H9 (cell line): ENCODE data around the gene SLC31A2. TPM values are rescaled to one million over a fixed set of nuclear protein-coding genes. Genes with fewer than 3 reads are reported as not detected.

Experiments used
- DNase-seq: peaks from one replicate; pipeline ENCODE4 v3.0.0-alpha.2; 2017
- H2AFZ ChIP-seq: one replicate; pipeline ENCODE4 v1.6.1; 2013; ENCODE audit warnings: mild to moderate bottlenecking, low read length, control low read depth, moderate library complexity
- H2AK5ac ChIP-seq: 2 replicates; pipeline ENCODE4 v1.6.1; 2013; ENCODE audit warnings: low read length, control low read depth, mixed read lengths; ENCODE audit not compliant: insufficient read length
- H2BK120ac ChIP-seq: one replicate; pipeline ENCODE4 v1.6.1; 2013; ENCODE audit warnings: low read depth, mild to moderate bottlenecking, low read length, control low read depth, inconsistent platforms; ENCODE audit not compliant: poor library complexity, severe bottlenecking
- H2BK12ac ChIP-seq: 2 replicates; pipeline ENCODE4 v1.6.1; 2013; ENCODE audit warnings: low read length, control low read depth, mixed read lengths, low read depth; ENCODE audit not compliant: insufficient read length
- H2BK15ac ChIP-seq: 2 replicates; pipeline ENCODE4 v1.6.1; 2013; ENCODE audit warnings: low read depth, low read length, control low read depth
- H2BK20ac ChIP-seq: one replicate; pipeline ENCODE4 v1.6.1; 2013; ENCODE audit warnings: low read depth, mild to moderate bottlenecking, low read length, control low read depth, inconsistent platforms; ENCODE audit not compliant: poor library complexity, severe bottlenecking
- H2BK5ac ChIP-seq: 2 replicates; pipeline ENCODE4 v1.6.1; 2013; ENCODE audit warnings: low read length, control low read depth, mixed read lengths; ENCODE audit not compliant: insufficient read length
- H3K14ac ChIP-seq: 2 replicates; pipeline ENCODE4 v1.6.1; 2013; ENCODE audit warnings: low read length, control low read depth; ENCODE audit not compliant: insufficient read depth
- H3K18ac ChIP-seq: 2 replicates; pipeline ENCODE4 v1.6.1; 2013; ENCODE audit warnings: low read depth, mild to moderate bottlenecking, mixed read lengths, low read length, control low read depth; ENCODE audit not compliant: insufficient read length
- H3K23ac ChIP-seq: 2 replicates; pipeline ENCODE4 v1.6.1; 2013; ENCODE audit warnings: low read length, control low read depth, mixed read lengths, low read depth; ENCODE audit not compliant: insufficient read length
- H3K23me2 ChIP-seq: 2 replicates; pipeline ENCODE4 v1.6.1; 2013; ENCODE audit warnings: low read depth, mild to moderate bottlenecking, mixed read lengths, low read length, control low read depth; ENCODE audit not compliant: insufficient read length, poor library complexity, severe bottlenecking
- H3K27ac ChIP-seq: 2 replicates; pipeline ENCODE4 v1.5.1; 2013; ENCODE audit warnings: low read length, control low read depth, mixed read lengths, low read depth; ENCODE audit not compliant: insufficient read length
- H3K27me3 ChIP-seq: 2 replicates; pipeline ENCODE4 v1.6.1; 2013; ENCODE audit warnings: low read length, control low read depth, inconsistent platforms; ENCODE audit not compliant: insufficient read depth
- H3K4ac ChIP-seq: 2 replicates; pipeline ENCODE4 v1.6.1; 2013; ENCODE audit warnings: low read depth, mild to moderate bottlenecking, control low read depth, inconsistent platforms, low read length, moderate library complexity
- H3K4me1 ChIP-seq: 2 replicates; pipeline ENCODE4 v1.6.1; 2013; ENCODE audit warnings: low read length, control low read depth, inconsistent platforms; ENCODE audit not compliant: insufficient read depth
- H3K4me2 ChIP-seq: 2 replicates; pipeline ENCODE4 v1.6.1; 2013; ENCODE audit warnings: low read length, control low read depth, mixed read lengths; ENCODE audit not compliant: insufficient read length, insufficient read depth
- H3K56ac ChIP-seq: 2 replicates; pipeline ENCODE4 v1.6.1; 2013; ENCODE audit warnings: low read depth, mild to moderate bottlenecking, mixed read lengths, low read length, control low read depth; ENCODE audit not compliant: insufficient read length
- H3K79me1 ChIP-seq: 2 replicates; pipeline ENCODE4 v1.6.1; 2013; ENCODE audit warnings: low read depth, mild to moderate bottlenecking, moderate library complexity, low read length, control low read depth, inconsistent platforms; ENCODE audit not compliant: insufficient read depth, poor library complexity, severe bottlenecking
- H3K79me2 ChIP-seq: 2 replicates; pipeline ENCODE4 v1.6.1; 2013; ENCODE audit warnings: low read length, control low read depth, inconsistent platforms; ENCODE audit not compliant: insufficient read depth
- H3K9ac ChIP-seq: 2 replicates; pipeline ENCODE4 v1.6.1; 2013; ENCODE audit warnings: low read length, control low read depth, mixed read lengths; ENCODE audit not compliant: insufficient read length; ENCODE audit errors: extremely low read depth
- H3K9me3 ChIP-seq: one replicate; pipeline ENCODE4 v1.6.1; 2013; ENCODE audit warnings: low read depth, low read length, inconsistent platforms; ENCODE audit not compliant: control insufficient read depth
- H3T11ph ChIP-seq: one replicate; pipeline ENCODE4 v1.6.1; 2013; ENCODE audit warnings: mild to moderate bottlenecking, low read length, control low read depth, inconsistent platforms
- H4K20me1 ChIP-seq: one replicate; pipeline ENCODE4 v1.6.1; 2013; ENCODE audit not compliant: control insufficient read depth, insufficient read length, insufficient read depth
- H4K5ac ChIP-seq: 2 replicates; pipeline ENCODE4 v1.6.1; 2013; ENCODE audit warnings: low read depth, mild to moderate bottlenecking, mixed read lengths, low read length, control low read depth; ENCODE audit not compliant: insufficient read length
- H4K8ac ChIP-seq: replicated peaks from 2 replicates; pipeline ENCODE4 v1.6.1; 2013; ENCODE audit warnings: low read length, control low read depth, mixed read lengths, low read depth; ENCODE audit not compliant: insufficient read length
- H4K91ac ChIP-seq: 2 replicates; pipeline ENCODE4 v1.6.1; 2013; ENCODE audit warnings: low read depth, mild to moderate bottlenecking, moderate library complexity, mixed read lengths, low read length, control low read depth; ENCODE audit not compliant: insufficient read length
- H3K27ac Mint-ChIP-seq, 3 experiments: 2 replicates in 2 of 3; 3 replicates in 1 of 3; pipeline ENCODE4 v1.8.0; 2020 to 2021; ENCODE audit warnings: mixed read lengths in 3 of 3, mild to moderate bottlenecking in 1 of 3, moderate library complexity in 1 of 3
- H3K27me3 Mint-ChIP-seq: 2 replicates; pipeline ENCODE4 v1.8.0; 2021; ENCODE audit warnings: low read depth, mild to moderate bottlenecking, moderate library complexity, mixed read lengths
- H3K36me3 Mint-ChIP-seq, 3 experiments: 2 replicates in 2 of 3; 3 replicates in 1 of 3; pipeline ENCODE4 v1.8.0; 2020 to 2021; ENCODE audit warnings: low read depth in 3 of 3, mixed read lengths in 3 of 3; ENCODE audit not compliant: insufficient read depth in 1 of 3
- H3K4me1 Mint-ChIP-seq, 2 experiments: 2 replicates each; pipeline ENCODE4 v1.8.0; 2020; ENCODE audit warnings: mixed read lengths in 2 of 2
- H3K4me3 Mint-ChIP-seq, 2 experiments: 2 replicates in 1 of 2; 3 replicates in 1 of 2; pipeline ENCODE4 v1.8.0; 2020 to 2021; ENCODE audit warnings: mild to moderate bottlenecking in 2 of 2, mixed read lengths in 2 of 2, moderate library complexity in 1 of 2
- H3K9me3 Mint-ChIP-seq, 2 experiments: 2 replicates in 1 of 2; 3 replicates in 1 of 2; pipeline ENCODE4 v1.8.0; 2020; ENCODE audit warnings: mild to moderate bottlenecking in 2 of 2, mixed read lengths in 2 of 2, moderate library complexity in 1 of 2
- WGBS: extraction: QIAGEN DNeasy Blood & Tissue Kit; methylation state at CpG from one replicate; pipeline ENCODE4 v1.1.7; 2013; ENCODE audit warnings: missing lambda C conversion rate, low lambda C conversion rate, mixed read lengths; ENCODE audit not compliant: insufficient read length; ENCODE audit errors: extremely low coverage; 5-methylcytosine and 5-hydroxymethylcytosine counted together
- total RNA-seq: library from RNA; stranded (reverse); gene quantifications from 2 replicates; pipeline ENCODE4 v1.2.1, GENCODE V29; 2021
- TF ChIP-seq, protein P1 (sequence below): fragments of 200-600 bp; sonication (generic); conservative IDR thresholded peaks from 3 replicates; pipeline ENCODE4 v1.8.0; 2021; ENCODE audit warnings: antibody characterized with exemption, mild to moderate bottlenecking

Gene SLC31A2
- total RNA-seq, 1 experiment from 2014 or later: 1.0 TPM

DNA sequence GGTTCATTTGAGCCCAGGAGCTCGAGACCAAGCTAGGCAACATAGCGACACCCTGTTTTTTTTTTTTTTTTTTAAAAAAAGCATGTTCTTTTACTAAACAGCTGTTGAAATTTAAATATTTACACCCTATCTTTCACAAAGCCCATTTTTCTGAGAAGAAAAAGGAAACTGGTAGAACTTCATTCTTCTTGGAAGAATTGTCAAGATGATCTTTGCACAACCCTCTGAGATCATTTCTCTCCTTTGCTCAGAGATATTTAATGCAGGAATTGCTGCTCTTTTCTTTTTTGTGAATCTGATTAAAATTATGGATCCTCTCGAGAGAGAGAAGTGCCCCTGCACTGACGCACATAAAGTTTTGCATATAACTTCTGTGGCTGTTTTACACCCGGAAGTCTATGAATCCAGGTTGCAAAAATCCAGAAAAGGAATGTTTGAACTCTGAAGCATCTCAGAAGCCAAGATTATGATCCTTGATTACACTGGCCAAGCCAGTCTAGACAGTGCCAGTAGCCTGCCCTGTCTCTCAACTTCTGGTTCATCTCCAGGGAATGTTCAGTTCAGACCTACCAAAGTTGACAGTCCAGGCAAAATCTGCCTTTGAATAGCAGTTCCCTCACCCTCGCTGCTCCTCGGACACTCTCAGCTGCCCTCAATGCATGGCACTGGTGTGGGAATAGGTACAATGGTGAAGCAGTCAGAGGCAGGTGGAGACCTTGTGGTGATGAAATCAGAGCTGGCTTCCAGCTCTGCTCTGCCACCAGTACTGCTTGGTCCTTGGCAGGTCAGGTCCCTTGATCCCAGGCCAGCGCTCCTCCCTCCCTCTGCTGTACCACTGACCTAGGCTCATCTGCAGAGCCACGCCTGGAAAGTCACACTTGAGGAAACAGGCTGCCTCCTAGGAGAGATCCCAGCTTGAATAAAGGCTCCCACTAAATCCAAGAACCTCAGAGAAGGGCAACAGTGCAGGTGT lies 13.3 kb upstream of the SLC31A2 start:
- Histone ChIP-seq H3K27ac (no peak overlapping the region), H2BK12ac (no peak overlapping the region), H3K9ac (no peak overlapping the region), H3K23me2 (no peaks in the 10 kb centered on the region), H4K20me1 (no peaks in the 10 kb centered on the region), H2AK5ac (no peak overlapping the region), H4K91ac (no peak overlapping the region), H2AFZ (no peak overlapping the region), H3K4ac (no peak overlapping the region), H2BK15ac (no peak overlapping the region), H3K79me1 (no peaks in the 10 kb centered on the region), H3T11ph (no peak overlapping the region), H4K5ac (peak overlapping the region; percentile 20), H3K4me2 (no peak overlapping the region), H2BK20ac (no peak overlapping the region), H3K79me2 (no peaks in the 10 kb centered on the region), H3K9me3 (no peaks in the 10 kb centered on the region), H3K18ac (peak overlapping the region; percentile 24), H4K8ac (no peak overlapping the region), H3K27me3 (no peaks in the 10 kb centered on the region), H2BK120ac (no peak overlapping the region), H2BK5ac (no peak overlapping the region), H3K14ac (no peak overlapping the region; the same call in 1 of the 2 replicates), H3K56ac (no peak overlapping the region), H3K4me1 (no peaks in the 10 kb centered on the region), H3K23ac (no peak overlapping the region)
- Mint-ChIP-seq H3K9me3 (peaks cover 7 to 8% of the 10 kb centered on the region in 2 experiments; a peak in 3 of 5 replicates), H3K27ac (no peak overlapping the region), H3K36me3 (no peaks in the 10 kb centered on the region), H3K4me1 (peaks cover 4 to 10% of the 10 kb centered on the region in 2 experiments; a peak in 3 of 4 replicates), H3K27me3 (peaks cover 4% of the 10 kb centered on the region), H3K4me3 (no peak overlapping the region)
- WGBS: no CpG with 5 or more reads among the region's 9 CpGs
- DNase-seq: no peak
- TF ChIP-seq, protein P1, sequence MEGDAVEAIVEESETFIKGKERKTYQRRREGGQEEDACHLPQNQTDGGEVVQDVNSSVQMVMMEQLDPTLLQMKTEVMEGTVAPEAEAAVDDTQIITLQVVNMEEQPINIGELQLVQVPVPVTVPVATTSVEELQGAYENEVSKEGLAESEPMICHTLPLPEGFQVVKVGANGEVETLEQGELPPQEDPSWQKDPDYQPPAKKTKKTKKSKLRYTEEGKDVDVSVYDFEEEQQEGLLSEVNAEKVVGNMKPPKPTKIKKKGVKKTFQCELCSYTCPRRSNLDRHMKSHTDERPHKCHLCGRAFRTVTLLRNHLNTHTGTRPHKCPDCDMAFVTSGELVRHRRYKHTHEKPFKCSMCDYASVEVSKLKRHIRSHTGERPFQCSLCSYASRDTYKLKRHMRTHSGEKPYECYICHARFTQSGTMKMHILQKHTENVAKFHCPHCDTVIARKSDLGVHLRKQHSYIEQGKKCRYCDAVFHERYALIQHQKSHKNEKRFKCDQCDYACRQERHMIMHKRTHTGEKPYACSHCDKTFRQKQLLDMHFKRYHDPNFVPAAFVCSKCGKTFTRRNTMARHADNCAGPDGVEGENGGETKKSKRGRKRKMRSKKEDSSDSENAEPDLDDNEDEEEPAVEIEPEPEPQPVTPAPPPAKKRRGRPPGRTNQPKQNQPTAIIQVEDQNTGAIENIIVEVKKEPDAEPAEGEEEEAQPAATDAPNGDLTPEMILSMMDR: no peak
